Caco-2 (cell line): Measurements from ENCODE around the gene MB21D2. TPM values are rescaled to one million over a fixed set of nuclear protein-coding genes. Genes with fewer than 3 reads are reported as not detected.
"Not testable (repeated sequence)": the region's sequence is repeated elsewhere in the genome, so short reads cannot be mapped to it uniquely, and the experiment has no call there.

Source experiments
- BruUV-seq: library from RNA; stranded (reverse); fragments of 400-500 nt; replicated peaks from 2 replicates; lab custom pipeline; 2021; lab: Mats Ljungman, UMichigan
- CTCF ChIA-PET: fragments of 300-600 bp; sonication (Branson Sonifier 250); formaldehyde crosslinking; loops from one replicate; lab custom pipeline; 2022; ENCODE audit warnings: antibody characterized with exemption; lab: Charles Lee
- POLR2A ChIA-PET: fragments of 300-600 bp; sonication (Branson Sonifier 250); formaldehyde crosslinking; loops from one replicate; lab custom pipeline; 2022; ENCODE audit warnings: antibody characterized with exemption; lab: Charles Lee
- DNase-seq, 2 experiments: peaks; one replicate each; pipeline versions ENCODE4 v3.0.0 to v3.0.0-alpha.2; 2020 to 2022
- H3K27me3 ChIP-seq: replicated peaks from 2 replicates; pipeline ENCODE4 v1.6.0; 2011; ENCODE audit warnings: low read length; ENCODE audit not compliant: control insufficient read depth, insufficient read depth
- H3K36me3 ChIP-seq: 2 replicates; pipeline ENCODE4 v1.5.1; 2011; ENCODE audit warnings: low read length; ENCODE audit not compliant: control insufficient read depth, insufficient read depth
- H3K4me1 ChIP-seq: fragments of 250-450 bp; sonication (Bioruptor Pico); 2 replicates; pipeline ENCODE4 v1.5.1; 2020; ENCODE audit warnings: mild to moderate bottlenecking
- H3K4me3 ChIP-seq: 2 replicates; pipeline ENCODE4 v1.5.1; 2011; ENCODE audit warnings: low read depth, mild to moderate bottlenecking, control low read depth, low read length
- H3K9me3 ChIP-seq: fragments of 250-450 bp; sonication (Bioruptor Pico); 2 replicates; pipeline ENCODE4 v1.5.1; 2020; ENCODE audit warnings: mild to moderate bottlenecking, moderate library complexity
- H3K27ac Mint-ChIP-seq: one replicate; pipeline ENCODE4 v1.8.0; 2022; ENCODE audit warnings: mixed read lengths; ENCODE audit not compliant: unreplicated experiment
- H3K27me3 Mint-ChIP-seq: one replicate; pipeline ENCODE4 v1.8.0; 2022; ENCODE audit warnings: mixed read lengths; ENCODE audit not compliant: insufficient read depth, unreplicated experiment
- H3K36me3 Mint-ChIP-seq: one replicate; pipeline ENCODE4 v1.8.0; 2022; ENCODE audit warnings: mild to moderate bottlenecking, mixed read lengths; ENCODE audit not compliant: insufficient read depth, unreplicated experiment
- H3K4me1 Mint-ChIP-seq: one replicate; pipeline ENCODE4 v1.8.0; 2022; ENCODE audit warnings: low read depth, mixed read lengths; ENCODE audit not compliant: unreplicated experiment
- H3K4me3 Mint-ChIP-seq: one replicate; pipeline ENCODE4 v1.8.0; 2022; ENCODE audit warnings: mild to moderate bottlenecking, moderate library complexity, mixed read lengths; ENCODE audit not compliant: unreplicated experiment
- H3K9me3 Mint-ChIP-seq: one replicate; pipeline ENCODE4 v1.8.0; 2022; ENCODE audit warnings: mixed read lengths; ENCODE audit not compliant: unreplicated experiment
- intact Hi-C: fragments of 100-400 bp; cut with micrococcal nuclease; formaldehyde crosslinking; loops from one replicate; pipeline ENCODE4 v1.10.0; 2022; ENCODE audit not compliant: unreplicated experiment
- total RNA-seq: library from RNA; stranded (reverse); gene quantifications from 2 replicates; pipeline ENCODE4 v1.2.3, GENCODE V29; 2022
- TF ChIP-seq, protein P1 (sequence below), 2 experiments: fragments of 200-600 bp in 1 of 2; IDR thresholded peaks; 1 replicate in 1 of 2; 2 replicates in 1 of 2; pipeline versions ENCODE4 v1.5.1 to v1.8.0; 2011 to 2022; ENCODE audit warnings: antibody characterized with exemption in 1 of 2, control low read depth in 1 of 2, inconsistent platforms in 1 of 2, low read depth in 1 of 2, low read length in 1 of 2, mild to moderate bottlenecking in 1 of 2, moderate library complexity in 1 of 2; ENCODE audit not compliant: insufficient read depth in 1 of 2, severe bottlenecking in 1 of 2, unreplicated experiment in 1 of 2

Gene MB21D2
- total RNA-seq, 1 experiment from 2014 or later: 11.0 TPM

DNA sequence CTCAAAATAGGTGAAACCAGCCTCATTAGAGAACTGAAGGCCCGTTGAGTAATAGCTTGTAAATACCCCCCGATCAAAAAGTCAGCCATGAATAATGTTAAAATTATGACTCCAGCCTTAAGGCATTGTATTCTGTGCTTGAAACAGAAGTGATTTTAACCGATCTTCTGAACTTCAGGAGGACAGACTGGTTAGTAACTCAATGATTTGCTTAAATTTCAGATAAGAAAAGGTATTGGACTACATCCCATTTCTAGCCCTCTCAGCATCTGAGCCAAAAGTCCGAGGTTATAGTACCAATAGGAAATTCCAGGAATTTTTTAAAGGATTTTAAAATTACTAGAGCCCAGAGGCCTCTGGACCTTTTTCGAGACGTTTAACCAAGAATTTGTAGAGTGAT lies 122.6 kb downstream of the MB21D2 start:
- H3K4me3 ChIP-seq: no peak overlapping the region
- no peaks in the 10 kb centered on the region for H3K9me3 ChIP-seq
- Mint-ChIP-seq H3K9me3 (no peaks in the 10 kb centered on the region), H3K4me1 (no peaks in the 10 kb centered on the region), H3K4me3 (no peak overlapping the region), H3K27ac (no peak overlapping the region), H3K27me3 (no peaks in the 10 kb centered on the region), H3K36me3 (peaks cover 6% of the 10 kb centered on the region)
- no peaks in the 10 kb centered on the region for H3K27me3 ChIP-seq
- DNase-seq: no peak
- intact Hi-C loops: no loop called here
- TF ChIP-seq, protein P1, sequence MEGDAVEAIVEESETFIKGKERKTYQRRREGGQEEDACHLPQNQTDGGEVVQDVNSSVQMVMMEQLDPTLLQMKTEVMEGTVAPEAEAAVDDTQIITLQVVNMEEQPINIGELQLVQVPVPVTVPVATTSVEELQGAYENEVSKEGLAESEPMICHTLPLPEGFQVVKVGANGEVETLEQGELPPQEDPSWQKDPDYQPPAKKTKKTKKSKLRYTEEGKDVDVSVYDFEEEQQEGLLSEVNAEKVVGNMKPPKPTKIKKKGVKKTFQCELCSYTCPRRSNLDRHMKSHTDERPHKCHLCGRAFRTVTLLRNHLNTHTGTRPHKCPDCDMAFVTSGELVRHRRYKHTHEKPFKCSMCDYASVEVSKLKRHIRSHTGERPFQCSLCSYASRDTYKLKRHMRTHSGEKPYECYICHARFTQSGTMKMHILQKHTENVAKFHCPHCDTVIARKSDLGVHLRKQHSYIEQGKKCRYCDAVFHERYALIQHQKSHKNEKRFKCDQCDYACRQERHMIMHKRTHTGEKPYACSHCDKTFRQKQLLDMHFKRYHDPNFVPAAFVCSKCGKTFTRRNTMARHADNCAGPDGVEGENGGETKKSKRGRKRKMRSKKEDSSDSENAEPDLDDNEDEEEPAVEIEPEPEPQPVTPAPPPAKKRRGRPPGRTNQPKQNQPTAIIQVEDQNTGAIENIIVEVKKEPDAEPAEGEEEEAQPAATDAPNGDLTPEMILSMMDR (IDR thresholded peaks at IDR 0.05; ENCODE audit: insufficient read depth in 1 of 2, low read depth in 1 of 2, low read length in 1 of 2, severe bottlenecking in 1 of 2, unreplicated experiment in 1 of 2): no peak
- ChIA-PET POLR2A (no interaction called here), CTCF (no interaction called here)
- H3K4me1 ChIP-seq: no peaks in the 10 kb centered on the region
- H3K36me3 ChIP-seq: 0 out of 2 replicates have a peak, but pooled peaks cover 1% of the 10 kb centered on the region
- BruUV-seq: no TSS peak

DNA sequence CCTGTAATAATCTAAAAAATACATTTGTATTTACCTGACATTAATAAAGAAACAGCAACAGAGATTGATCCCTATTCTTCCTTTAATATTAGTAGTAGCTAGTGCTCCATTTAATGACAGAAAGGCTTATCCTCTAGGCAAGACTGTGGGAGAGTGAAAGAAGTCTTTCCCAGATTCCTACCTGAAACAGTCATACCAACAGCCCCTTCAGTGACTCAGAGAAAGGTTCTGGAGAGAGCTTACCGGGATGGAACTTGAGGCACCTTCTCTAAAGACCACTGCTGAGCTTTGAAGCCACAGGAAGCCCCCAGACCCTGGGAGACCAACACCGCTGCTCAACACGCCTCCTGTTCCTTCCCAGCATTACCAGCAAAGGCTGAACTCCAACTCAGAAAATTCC lies 123.4 kb downstream of the MB21D2 start:
- BruUV-seq: no TSS peak
- Histone ChIP-seq H3K4me3 (no peak overlapping the region), H3K36me3 (0 out of 2 replicates have a peak, but pooled peaks cover 1% of the 10 kb centered on the region), H3K4me1 (no peaks in the 10 kb centered on the region), H3K9me3 (no peaks in the 10 kb centered on the region), H3K27me3 (no peaks in the 10 kb centered on the region)
- H3K4me1 Mint-ChIP-seq: no peaks in the 10 kb centered on the region
- DNase-seq: no peak
- ChIA-PET CTCF (no interaction called here), POLR2A (no interaction called here)
- H3K9me3 Mint-ChIP-seq: no peaks in the 10 kb centered on the region
- intact Hi-C loops: no loop called here
- H3K4me3 Mint-ChIP-seq: no peak overlapping the region
- no peak overlapping the region for H3K27ac Mint-ChIP-seq
- no peaks in the 10 kb centered on the region for H3K27me3 Mint-ChIP-seq
- peaks cover 5% of the 10 kb centered on the region for H3K36me3 Mint-ChIP-seq
- TF ChIP-seq, protein P1 (IDR thresholded peaks at IDR 0.05; ENCODE audit: insufficient read depth in 1 of 2, low read depth in 1 of 2, low read length in 1 of 2, severe bottlenecking in 1 of 2, unreplicated experiment in 1 of 2): no peak

DNA sequence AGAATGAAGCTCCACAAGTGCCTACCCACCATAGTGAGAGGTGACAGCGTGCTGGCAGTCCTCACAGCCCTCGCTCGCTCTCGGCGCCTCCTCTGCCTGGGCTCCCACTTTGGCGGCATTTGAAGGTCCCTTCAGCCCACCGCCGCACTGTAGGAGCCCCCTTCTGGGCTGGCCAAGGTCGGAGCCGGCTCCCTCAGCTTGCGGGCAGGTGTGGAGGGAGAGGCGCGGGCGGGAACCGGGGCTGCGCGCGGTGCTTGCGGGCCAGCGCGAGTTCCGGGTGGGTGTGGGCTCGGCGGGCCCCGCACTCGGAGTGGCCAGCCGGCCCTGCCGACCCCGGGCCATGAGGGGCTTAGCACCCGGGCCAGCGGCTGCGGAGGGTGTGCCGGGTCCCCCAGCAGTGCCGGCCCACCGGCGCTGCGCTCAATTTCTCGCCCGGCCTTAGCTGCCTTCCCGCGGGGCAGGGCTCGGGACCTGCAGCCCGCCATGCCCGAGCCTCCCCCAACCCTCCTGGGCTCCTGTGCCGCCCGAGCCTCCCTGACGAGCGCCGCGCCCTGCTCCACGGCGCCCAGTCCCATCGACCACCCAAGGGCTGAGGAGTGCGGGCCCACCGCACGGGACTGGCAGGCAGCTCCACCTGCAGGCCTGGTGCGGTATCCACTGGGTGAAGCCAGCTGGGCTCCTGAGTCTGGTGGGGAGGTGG lies 128.7 kb downstream of the MB21D2 start:
- intact Hi-C loops, H3K27me3 Mint-ChIP-seq, H3K9me3 ChIP-seq, H3K27me3 ChIP-seq, H3K4me1 ChIP-seq, H3K36me3 ChIP-seq, H3K4me3 Mint-ChIP-seq, H3K27ac Mint-ChIP-seq, H3K4me3 ChIP-seq, H3K4me1 Mint-ChIP-seq, BruUV-seq, CTCF ChIA-PET, H3K9me3 Mint-ChIP-seq, POLR2A ChIA-PET, H3K36me3 Mint-ChIP-seq: not testable (repeated sequence)
- TF ChIP-seq, protein P1 (IDR thresholded peaks at IDR 0.05; ENCODE audit: insufficient read depth in 1 of 2, low read depth in 1 of 2, low read length in 1 of 2, severe bottlenecking in 1 of 2, unreplicated experiment in 1 of 2): peak in 1 of 2 experiments; percentile 26
- peak in 1 of 2 experiments; percentile 12 for DNase-seq
